Breast epithelium (tissue), 3 donors: Measurements from ENCODE around the gene ARSK.

Experiments used
- CTCF ChIP-seq, 3 donors: fragments of 450-650 bp; IDR thresholded peaks; one replicate each; pipeline ENCODE4 v1.5.1; 2016 to 2017; ENCODE audit warnings: antibody characterized with exemption in 3 of 3, mild to moderate bottlenecking in 3 of 3, moderate library complexity in 3 of 3
- POLR2A ChIP-seq: fragments of 450-650 bp; IDR thresholded peaks from one replicate; pipeline ENCODE4 v1.6.1; 2016; ENCODE audit warnings: antibody characterized with exemption, mild to moderate bottlenecking, moderate library complexity
- POLR2AphosphoS5 ChIP-seq, 3 donors: sonication (generic); formaldehyde crosslinking; IDR thresholded peaks; one replicate each; pipeline ENCODE4 v1.6.1; 2017; ENCODE audit warnings: antibody characterized with exemption in 3 of 3

DNA sequence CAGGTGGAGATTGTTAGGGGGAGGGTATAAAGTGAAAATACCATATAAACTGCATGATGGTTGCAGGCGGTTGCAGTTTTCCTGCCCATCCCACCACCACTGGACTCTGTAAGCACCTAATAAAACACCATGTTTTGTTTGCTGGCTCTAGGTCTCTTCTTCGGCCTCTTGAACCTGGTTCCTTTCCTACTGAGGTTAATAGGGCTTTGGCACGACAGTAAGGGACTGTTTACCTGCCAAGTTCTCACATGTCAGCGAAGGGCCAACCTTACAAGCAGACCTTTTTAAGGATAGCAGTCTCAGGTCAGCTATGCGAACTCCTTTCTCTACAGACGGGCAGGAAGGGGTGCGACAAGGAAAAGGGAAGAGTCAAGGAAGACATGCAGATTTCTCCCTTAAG, 88.3 kb downstream of the ARSK start:
- TF ChIP-seq POLR2A, result no peak
- TF ChIP-seq CTCF (IDR thresholded peaks at IDR 0.05), result no peak
- no peak for TF ChIP-seq POLR2AphosphoS5 (IDR thresholded peaks at IDR 0.05)
